ENCODE data around the gene INHBB. TPM values are rescaled to one million over a fixed set of nuclear protein-coding genes. Genes with fewer than 3 reads are reported as not detected.

The INHBB gene
- total RNA-seq, 1 donor from 2014 or later: not detected

DNA sequence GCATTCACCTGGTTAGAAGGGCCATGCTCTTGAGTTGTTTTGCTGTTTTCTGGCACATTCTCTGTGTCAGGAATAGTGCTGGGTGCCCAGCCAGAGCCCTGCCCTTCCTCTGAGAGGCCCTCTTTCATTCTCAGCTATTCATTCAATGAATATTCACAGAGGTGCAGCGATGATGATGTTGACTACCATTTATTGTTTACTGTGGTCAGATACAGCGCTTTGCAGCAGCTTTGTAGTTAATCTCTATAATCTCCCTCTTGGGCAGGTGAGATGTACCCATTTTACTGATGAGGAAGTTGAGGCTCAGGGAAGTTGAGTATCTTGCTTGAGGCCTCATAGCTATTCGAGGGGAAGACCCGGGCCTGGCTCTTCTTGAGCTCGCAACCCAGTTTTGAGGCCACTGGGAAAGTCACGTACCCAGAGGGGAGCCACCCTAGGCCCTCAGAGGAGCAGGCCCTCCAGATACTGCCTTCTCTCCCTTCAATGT, 9.9 kb downstream of the INHBB start:
- peaks cover 1% of the 10 kb centered on the region for H3K4me1 Mint-ChIP-seq (ENCODE audit: low read depth)
- TF ChIP-seq, protein P1, sequence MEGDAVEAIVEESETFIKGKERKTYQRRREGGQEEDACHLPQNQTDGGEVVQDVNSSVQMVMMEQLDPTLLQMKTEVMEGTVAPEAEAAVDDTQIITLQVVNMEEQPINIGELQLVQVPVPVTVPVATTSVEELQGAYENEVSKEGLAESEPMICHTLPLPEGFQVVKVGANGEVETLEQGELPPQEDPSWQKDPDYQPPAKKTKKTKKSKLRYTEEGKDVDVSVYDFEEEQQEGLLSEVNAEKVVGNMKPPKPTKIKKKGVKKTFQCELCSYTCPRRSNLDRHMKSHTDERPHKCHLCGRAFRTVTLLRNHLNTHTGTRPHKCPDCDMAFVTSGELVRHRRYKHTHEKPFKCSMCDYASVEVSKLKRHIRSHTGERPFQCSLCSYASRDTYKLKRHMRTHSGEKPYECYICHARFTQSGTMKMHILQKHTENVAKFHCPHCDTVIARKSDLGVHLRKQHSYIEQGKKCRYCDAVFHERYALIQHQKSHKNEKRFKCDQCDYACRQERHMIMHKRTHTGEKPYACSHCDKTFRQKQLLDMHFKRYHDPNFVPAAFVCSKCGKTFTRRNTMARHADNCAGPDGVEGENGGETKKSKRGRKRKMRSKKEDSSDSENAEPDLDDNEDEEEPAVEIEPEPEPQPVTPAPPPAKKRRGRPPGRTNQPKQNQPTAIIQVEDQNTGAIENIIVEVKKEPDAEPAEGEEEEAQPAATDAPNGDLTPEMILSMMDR (IDR thresholded peaks at IDR 0.05; ENCODE audit: unreplicated experiment): no peak
- no peak overlapping the region for H3K27ac Mint-ChIP-seq

DNA sequence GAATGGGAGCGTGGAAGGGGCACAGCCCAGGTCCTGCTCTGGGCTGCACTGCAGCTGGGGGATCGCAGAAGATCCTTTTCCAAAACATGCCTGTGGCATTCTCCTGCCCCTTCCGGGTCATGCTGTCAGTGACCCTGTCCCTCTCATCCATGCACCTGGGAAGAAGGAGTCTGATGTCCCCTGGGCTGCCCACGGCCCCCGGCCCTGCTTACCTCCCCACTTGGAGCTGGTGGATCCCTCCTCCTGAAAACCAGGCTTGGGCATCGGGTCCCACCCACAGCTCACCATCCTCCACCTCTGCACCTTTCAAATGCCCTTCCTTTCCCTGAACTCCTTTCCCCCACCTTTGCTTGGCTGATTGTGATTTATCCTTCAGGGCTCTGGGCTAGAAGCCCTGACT, 11.8 kb downstream of the INHBB start:
- H3K4me3 Mint-ChIP-seq (ENCODE audit: low read depth): no peak overlapping the region
- peak overlapping the region; percentile 40 for H3K27ac Mint-ChIP-seq

More for the DNA sequence above, 9.9 kb downstream of the INHBB start:
- H3K27me3 Mint-ChIP-seq: peaks cover 54% of the 10 kb centered on the region
- H3K9me3 Mint-ChIP-seq (ENCODE audit: low read depth): no peaks in the 10 kb centered on the region
- H3K4me3 Mint-ChIP-seq (ENCODE audit: low read depth): no peak overlapping the region
- DNase-seq (ENCODE audit: low spot score, unreplicated experiment): no peak
- H3K36me3 Mint-ChIP-seq (ENCODE audit: insufficient read depth): no peaks in the 10 kb centered on the region

DNA sequence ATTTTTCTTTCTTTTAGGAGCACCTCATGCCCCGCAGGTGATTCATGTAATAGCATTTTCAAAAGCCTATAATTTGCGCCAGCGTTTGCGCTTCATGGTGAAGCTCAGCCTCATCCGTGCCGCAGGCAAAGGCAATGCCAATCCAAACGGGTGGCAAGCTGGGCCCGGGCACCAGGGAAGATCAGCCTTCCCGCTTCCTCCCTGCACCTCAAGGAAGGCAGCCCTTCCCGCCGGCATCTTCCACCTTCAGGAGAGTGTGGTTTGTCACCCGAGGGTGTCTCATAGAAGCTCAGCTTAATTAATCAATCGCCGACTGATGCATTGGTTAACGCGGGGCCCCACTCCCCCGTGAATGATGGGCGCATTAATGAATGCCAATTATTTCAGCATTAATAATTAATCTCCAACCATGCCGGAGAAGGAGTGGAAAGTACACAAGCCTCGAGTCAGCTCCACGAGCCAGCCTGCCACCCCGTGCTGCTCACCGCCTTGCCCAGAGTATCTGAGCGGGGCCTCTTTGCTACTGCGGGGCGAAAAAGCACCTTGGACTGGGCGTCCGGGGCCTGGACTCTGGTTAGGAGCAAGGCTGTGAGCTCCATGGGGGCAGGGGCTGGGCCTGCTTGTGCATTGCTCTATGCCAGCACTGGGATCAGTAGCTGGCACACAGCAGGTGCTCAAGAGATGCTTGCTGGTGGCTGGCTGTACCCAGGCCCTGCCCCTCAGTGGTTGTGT, 13.0 kb downstream of the INHBB start:
- peaks cover 69% of the 10 kb centered on the region for H3K27me3 Mint-ChIP-seq
- no peak overlapping the region for H3K4me3 Mint-ChIP-seq (ENCODE audit: low read depth)
- TF ChIP-seq, protein P1 (IDR thresholded peaks at IDR 0.05; ENCODE audit: unreplicated experiment): no peak
- H3K27ac Mint-ChIP-seq: peak overlapping the region; percentile 67
- no peaks in the 10 kb centered on the region for H3K9me3 Mint-ChIP-seq (ENCODE audit: low read depth)
- H3K4me1 Mint-ChIP-seq (ENCODE audit: low read depth): peaks cover 1% of the 10 kb centered on the region
- no peaks in the 10 kb centered on the region for H3K36me3 Mint-ChIP-seq (ENCODE audit: insufficient read depth)
- DNase-seq (ENCODE audit: low spot score, unreplicated experiment): no peak

More for the DNA sequence above, 11.8 kb downstream of the INHBB start:
- TF ChIP-seq, protein P1 (IDR thresholded peaks at IDR 0.05; ENCODE audit: unreplicated experiment): no peak
- Mint-ChIP-seq H3K27me3 (peaks cover 62% of the 10 kb centered on the region), H3K4me1 (ENCODE audit: low read depth) (peaks cover 1% of the 10 kb centered on the region), H3K9me3 (ENCODE audit: low read depth) (no peaks in the 10 kb centered on the region), H3K36me3 (ENCODE audit: insufficient read depth) (no peaks in the 10 kb centered on the region)
- DNase-seq (ENCODE audit: low spot score, unreplicated experiment): no peak

DNA sequence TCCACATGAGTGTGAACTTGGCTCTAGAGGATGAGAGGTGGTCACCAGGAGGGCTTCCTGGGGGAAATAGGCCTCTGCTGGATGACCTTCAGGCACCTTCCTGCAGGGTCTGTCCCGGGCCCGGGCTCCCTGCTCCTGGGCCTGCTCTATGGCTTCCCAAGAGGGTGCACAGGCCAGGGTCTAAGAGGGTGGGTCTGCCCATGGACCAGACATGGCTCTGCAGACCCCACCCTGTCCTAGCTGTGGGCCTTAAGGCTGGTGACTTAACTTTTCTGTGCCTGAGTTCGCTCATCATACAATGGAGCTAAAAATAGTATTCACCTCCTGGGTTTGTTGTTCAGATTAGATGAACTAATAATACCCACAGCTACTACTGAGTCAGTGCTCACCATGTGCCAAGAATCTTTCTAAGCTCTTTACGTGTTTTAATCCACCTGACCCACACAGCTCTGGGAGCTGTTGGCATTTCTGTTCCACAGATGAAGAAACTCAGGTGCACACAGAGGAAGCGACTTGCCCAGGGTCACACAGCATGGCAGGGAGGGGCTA, 14.4 kb downstream of the INHBB start:
- no peak for DNase-seq (ENCODE audit: low spot score, unreplicated experiment)

DNA sequence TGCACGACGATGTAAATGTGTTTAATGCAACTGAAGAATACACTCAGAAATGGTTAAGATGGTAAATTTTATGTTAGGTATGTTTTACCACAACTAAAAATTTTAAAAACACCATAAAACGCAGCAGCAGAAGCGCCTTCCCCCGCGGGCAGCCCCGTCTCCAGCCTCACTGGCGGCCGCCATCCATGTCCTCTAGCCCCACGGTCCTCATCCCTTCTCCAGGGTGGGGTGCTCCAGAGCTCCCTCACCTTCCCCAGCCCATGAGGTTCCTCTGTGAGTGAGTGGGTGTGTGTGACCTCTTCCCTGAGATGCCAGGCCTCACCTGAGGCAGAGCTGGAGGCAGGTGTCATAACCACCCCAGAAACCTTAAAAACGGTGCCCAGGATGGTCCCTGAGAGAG, 17.0 kb downstream of the INHBB start:
- H3K27ac Mint-ChIP-seq: no peak overlapping the region
- no peaks in the 10 kb centered on the region for H3K9me3 Mint-ChIP-seq (ENCODE audit: low read depth)
- H3K27me3 Mint-ChIP-seq: peaks cover 60% of the 10 kb centered on the region
- no peak overlapping the region for H3K4me3 Mint-ChIP-seq (ENCODE audit: low read depth)
- TF ChIP-seq, protein P1 (IDR thresholded peaks at IDR 0.05; ENCODE audit: unreplicated experiment): no peak
- peaks cover 1% of the 10 kb centered on the region for H3K4me1 Mint-ChIP-seq (ENCODE audit: low read depth)
- no peak for DNase-seq (ENCODE audit: low spot score, unreplicated experiment)
- H3K36me3 Mint-ChIP-seq (ENCODE audit: insufficient read depth): no peaks in the 10 kb centered on the region

More for the DNA sequence above, 14.4 kb downstream of the INHBB start:
- Mint-ChIP-seq H3K9me3 (ENCODE audit: low read depth) (no peaks in the 10 kb centered on the region), H3K36me3 (ENCODE audit: insufficient read depth) (no peaks in the 10 kb centered on the region), H3K27ac (no peak overlapping the region), H3K4me1 (ENCODE audit: low read depth) (peaks cover 1% of the 10 kb centered on the region), H3K27me3 (peaks cover 67% of the 10 kb centered on the region), H3K4me3 (ENCODE audit: low read depth) (no peak overlapping the region)
- TF ChIP-seq, protein P1 (IDR thresholded peaks at IDR 0.05; ENCODE audit: unreplicated experiment): no peak
